K562 (cell line): Measurements from ENCODE around the gene B4GALNT4.

ENCODE experiments used
- MYNN ChIP-seq, 2 experiments: sonication (generic); formaldehyde crosslinking in 1 of 2; IDR thresholded peaks; 2 replicates each; pipeline versions ENCODE4 v1.5.0 to v1.6.1; 2016 to 2020; ENCODE audit warnings: antibody characterized with exemption in 1 of 2, missing genetic modification reagents in 1 of 2
- NCOR1 ChIP-seq: fragments of 450-650 bp; IDR thresholded peaks from 2 replicates; pipeline ENCODE4 v1.6.1; 2016; ENCODE audit warnings: mild to moderate bottlenecking, moderate library complexity
- TCF7L2 ChIP-seq: fragments of 150-350 bp; IDR thresholded peaks from 2 replicates; pipeline ENCODE4 v1.6.1; 2016; ENCODE audit warnings: low read depth, mild to moderate bottlenecking, low read length, moderate library complexity
- TF ChIP-seq, protein P1 (sequence below), 3 experiments: IDR thresholded peaks in 2 of 3; conservative IDR thresholded peaks in 1 of 3; 2 replicates each; pipeline ENCODE4 v1.5.1; 2011 to 2012; ENCODE audit warnings: low read length in 3 of 3, mild to moderate bottlenecking in 3 of 3, control low read depth in 2 of 3, improper control_type of control experiment in 1 of 3, inconsistent platforms in 1 of 3, low read depth in 1 of 3, mixed read lengths in 1 of 3, moderate library complexity in 1 of 3; ENCODE audit not compliant: insufficient read depth in 2 of 3

DNA sequence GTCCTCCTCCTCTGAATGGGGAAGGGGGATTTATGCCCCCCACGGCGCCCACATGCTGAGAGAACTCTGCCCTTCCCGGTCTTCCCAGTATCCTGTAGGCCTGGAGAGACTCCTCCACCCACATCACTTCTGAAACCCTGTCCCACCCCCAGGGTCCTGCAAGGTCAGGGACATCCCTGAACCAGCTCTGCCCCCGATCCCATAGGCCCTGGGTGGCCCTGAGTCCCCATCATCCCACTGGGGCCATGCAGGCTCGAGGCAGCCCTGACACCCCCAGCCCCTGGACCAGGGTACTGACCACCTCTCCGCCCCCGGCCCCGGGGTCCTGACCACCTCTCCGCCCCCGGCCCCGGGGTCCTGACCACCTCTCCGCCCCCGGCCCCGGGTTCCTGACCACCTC is 11.7 kb downstream of the B4GALNT4 start:
- TF ChIP-seq NCOR1 (no peak), TCF7L2 (no peak), MYNN (IDR thresholded peaks at IDR 0.05) (no peak), MYNN (CRISPR knock-in tag; IDR thresholded peaks at IDR 0.05) (no peak)
- TF ChIP-seq, protein P1, sequence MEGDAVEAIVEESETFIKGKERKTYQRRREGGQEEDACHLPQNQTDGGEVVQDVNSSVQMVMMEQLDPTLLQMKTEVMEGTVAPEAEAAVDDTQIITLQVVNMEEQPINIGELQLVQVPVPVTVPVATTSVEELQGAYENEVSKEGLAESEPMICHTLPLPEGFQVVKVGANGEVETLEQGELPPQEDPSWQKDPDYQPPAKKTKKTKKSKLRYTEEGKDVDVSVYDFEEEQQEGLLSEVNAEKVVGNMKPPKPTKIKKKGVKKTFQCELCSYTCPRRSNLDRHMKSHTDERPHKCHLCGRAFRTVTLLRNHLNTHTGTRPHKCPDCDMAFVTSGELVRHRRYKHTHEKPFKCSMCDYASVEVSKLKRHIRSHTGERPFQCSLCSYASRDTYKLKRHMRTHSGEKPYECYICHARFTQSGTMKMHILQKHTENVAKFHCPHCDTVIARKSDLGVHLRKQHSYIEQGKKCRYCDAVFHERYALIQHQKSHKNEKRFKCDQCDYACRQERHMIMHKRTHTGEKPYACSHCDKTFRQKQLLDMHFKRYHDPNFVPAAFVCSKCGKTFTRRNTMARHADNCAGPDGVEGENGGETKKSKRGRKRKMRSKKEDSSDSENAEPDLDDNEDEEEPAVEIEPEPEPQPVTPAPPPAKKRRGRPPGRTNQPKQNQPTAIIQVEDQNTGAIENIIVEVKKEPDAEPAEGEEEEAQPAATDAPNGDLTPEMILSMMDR (IDR thresholded peaks at IDR 0.05 in 2 of 3, conservative IDR thresholded peaks at IDR 0.05 in 1 of 3; ENCODE audit: insufficient read depth in 2 of 3, low read depth in 1 of 3, low read length in 3 of 3), result no peak
